GM23338 (cell line): ENCODE results near the gene ZNF202. TPM values are rescaled to one million over a fixed set of nuclear protein-coding genes. Genes with fewer than 3 reads are reported as not detected.

Source experiments
- CREB1 ChIP-seq: fragments of 250-450 bp; sonication (Bioruptor Pico); IDR thresholded peaks from 2 replicates; pipeline ENCODE4 v1.5.0; 2020; ENCODE audit warnings: low read depth, mild to moderate bottlenecking, moderate library complexity
- EZH2 ChIP-seq: fragments of 200-600 bp; sonication (generic); IDR thresholded peaks from one replicate; pipeline ENCODE4 v1.8.0; 2017; ENCODE audit warnings: antibody characterized with exemption, mild to moderate bottlenecking, low read depth; ENCODE audit not compliant: unreplicated experiment
- EZH2phosphoT487 ChIP-seq: fragments of 200-600 bp; sonication (generic); IDR thresholded peaks from one replicate; pipeline ENCODE4 v1.8.1; 2018; ENCODE audit warnings: antibody characterized with exemption; ENCODE audit not compliant: unreplicated experiment
- JUNB ChIP-seq: IDR thresholded peaks from one replicate; pipeline ENCODE4 v1.6.1; 2016; ENCODE audit warnings: antibody characterized with exemption; ENCODE audit not compliant: unreplicated experiment
- NANOG ChIP-seq: IDR thresholded peaks from 2 replicates; pipeline ENCODE4 v1.6.1; 2016; ENCODE audit warnings: antibody characterized with exemption, borderline replicate concordance
- STAT1 ChIP-seq: IDR thresholded peaks from one replicate; pipeline ENCODE4 v1.6.1; 2016; ENCODE audit warnings: antibody characterized with exemption; ENCODE audit not compliant: unreplicated experiment
- ZNF114 ChIP-seq: fragments of 250-450 bp; sonication (Bioruptor Pico); IDR thresholded peaks from 2 replicates; pipeline ENCODE4 v1.5.0; 2020; ENCODE audit warnings: mild to moderate bottlenecking, moderate library complexity
- ZNF331 ChIP-seq: fragments of 250-450 bp; sonication (Bioruptor Pico); IDR thresholded peaks from 2 replicates; pipeline ENCODE4 v1.5.0; 2020; ENCODE audit warnings: low read depth, mild to moderate bottlenecking, moderate library complexity
- polyA plus RNA-seq: library from polyadenylated mRNA; unstranded; fragments of >200 nt; fragmentation: Nextera tagmentation; extraction: Ambion mirVana; gene quantifications from 2 replicates; pipeline ENCODE4 v1.2.1, GENCODE V29; 2016
- total RNA-seq: library from RNA; depleted of rRNA; stranded (reverse); fragments of >200 nt; shearing (Covaris generic); gene quantifications from 2 replicates; pipeline ENCODE4 v1.2.3, GENCODE V29; 2014
- TF ChIP-seq, protein P1 (sequence below): fragments of 250-450 bp; sonication (Bioruptor Pico); IDR thresholded peaks from 2 replicates; pipeline ENCODE4 v1.5.0; 2020; ENCODE audit warnings: mild to moderate bottlenecking, moderate library complexity
- TF ChIP-seq, protein P2 (sequence below): IDR thresholded peaks from 2 replicates; pipeline ENCODE4 v1.6.1; 2016; ENCODE audit warnings: antibody characterized with exemption
- TF ChIP-seq, protein P3 (sequence below), 2 experiments: fragments of 200-600 bp in 1 of 2; sonication (generic) in 1 of 2; conservative IDR thresholded peaks; 2 replicates each; pipeline versions ENCODE4 v1.5.1 to v1.6.1; 2016 to 2017; ENCODE audit warnings: antibody characterized with exemption in 2 of 2, low read depth in 2 of 2, mild to moderate bottlenecking in 2 of 2, moderate library complexity in 1 of 2

The ZNF202 gene
- total and polyA plus RNA-seq, 2 experiments from 2014 or later: 18.2 to 36.7 TPM

DNA sequence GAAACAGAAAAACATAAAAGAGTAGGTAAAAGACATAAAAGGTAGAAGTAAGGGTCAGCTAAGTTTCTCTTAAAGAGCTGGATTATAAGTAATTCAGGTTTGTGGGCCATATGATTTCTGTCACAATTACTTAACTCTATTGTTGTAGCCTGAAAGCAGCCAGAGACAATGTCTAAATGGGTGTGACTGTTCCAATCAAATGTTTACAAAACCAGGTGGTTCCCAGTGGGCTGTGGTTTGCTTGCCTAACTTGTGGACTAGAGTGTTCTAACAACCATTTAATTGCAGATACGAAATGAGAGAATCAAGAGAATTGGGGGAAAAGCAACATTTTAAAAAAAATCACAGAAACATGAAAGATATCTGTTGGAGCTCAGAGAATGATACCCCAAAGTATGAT is 42.1 kb upstream of the ZNF202 start (continued):
- TF ChIP-seq, protein P1, sequence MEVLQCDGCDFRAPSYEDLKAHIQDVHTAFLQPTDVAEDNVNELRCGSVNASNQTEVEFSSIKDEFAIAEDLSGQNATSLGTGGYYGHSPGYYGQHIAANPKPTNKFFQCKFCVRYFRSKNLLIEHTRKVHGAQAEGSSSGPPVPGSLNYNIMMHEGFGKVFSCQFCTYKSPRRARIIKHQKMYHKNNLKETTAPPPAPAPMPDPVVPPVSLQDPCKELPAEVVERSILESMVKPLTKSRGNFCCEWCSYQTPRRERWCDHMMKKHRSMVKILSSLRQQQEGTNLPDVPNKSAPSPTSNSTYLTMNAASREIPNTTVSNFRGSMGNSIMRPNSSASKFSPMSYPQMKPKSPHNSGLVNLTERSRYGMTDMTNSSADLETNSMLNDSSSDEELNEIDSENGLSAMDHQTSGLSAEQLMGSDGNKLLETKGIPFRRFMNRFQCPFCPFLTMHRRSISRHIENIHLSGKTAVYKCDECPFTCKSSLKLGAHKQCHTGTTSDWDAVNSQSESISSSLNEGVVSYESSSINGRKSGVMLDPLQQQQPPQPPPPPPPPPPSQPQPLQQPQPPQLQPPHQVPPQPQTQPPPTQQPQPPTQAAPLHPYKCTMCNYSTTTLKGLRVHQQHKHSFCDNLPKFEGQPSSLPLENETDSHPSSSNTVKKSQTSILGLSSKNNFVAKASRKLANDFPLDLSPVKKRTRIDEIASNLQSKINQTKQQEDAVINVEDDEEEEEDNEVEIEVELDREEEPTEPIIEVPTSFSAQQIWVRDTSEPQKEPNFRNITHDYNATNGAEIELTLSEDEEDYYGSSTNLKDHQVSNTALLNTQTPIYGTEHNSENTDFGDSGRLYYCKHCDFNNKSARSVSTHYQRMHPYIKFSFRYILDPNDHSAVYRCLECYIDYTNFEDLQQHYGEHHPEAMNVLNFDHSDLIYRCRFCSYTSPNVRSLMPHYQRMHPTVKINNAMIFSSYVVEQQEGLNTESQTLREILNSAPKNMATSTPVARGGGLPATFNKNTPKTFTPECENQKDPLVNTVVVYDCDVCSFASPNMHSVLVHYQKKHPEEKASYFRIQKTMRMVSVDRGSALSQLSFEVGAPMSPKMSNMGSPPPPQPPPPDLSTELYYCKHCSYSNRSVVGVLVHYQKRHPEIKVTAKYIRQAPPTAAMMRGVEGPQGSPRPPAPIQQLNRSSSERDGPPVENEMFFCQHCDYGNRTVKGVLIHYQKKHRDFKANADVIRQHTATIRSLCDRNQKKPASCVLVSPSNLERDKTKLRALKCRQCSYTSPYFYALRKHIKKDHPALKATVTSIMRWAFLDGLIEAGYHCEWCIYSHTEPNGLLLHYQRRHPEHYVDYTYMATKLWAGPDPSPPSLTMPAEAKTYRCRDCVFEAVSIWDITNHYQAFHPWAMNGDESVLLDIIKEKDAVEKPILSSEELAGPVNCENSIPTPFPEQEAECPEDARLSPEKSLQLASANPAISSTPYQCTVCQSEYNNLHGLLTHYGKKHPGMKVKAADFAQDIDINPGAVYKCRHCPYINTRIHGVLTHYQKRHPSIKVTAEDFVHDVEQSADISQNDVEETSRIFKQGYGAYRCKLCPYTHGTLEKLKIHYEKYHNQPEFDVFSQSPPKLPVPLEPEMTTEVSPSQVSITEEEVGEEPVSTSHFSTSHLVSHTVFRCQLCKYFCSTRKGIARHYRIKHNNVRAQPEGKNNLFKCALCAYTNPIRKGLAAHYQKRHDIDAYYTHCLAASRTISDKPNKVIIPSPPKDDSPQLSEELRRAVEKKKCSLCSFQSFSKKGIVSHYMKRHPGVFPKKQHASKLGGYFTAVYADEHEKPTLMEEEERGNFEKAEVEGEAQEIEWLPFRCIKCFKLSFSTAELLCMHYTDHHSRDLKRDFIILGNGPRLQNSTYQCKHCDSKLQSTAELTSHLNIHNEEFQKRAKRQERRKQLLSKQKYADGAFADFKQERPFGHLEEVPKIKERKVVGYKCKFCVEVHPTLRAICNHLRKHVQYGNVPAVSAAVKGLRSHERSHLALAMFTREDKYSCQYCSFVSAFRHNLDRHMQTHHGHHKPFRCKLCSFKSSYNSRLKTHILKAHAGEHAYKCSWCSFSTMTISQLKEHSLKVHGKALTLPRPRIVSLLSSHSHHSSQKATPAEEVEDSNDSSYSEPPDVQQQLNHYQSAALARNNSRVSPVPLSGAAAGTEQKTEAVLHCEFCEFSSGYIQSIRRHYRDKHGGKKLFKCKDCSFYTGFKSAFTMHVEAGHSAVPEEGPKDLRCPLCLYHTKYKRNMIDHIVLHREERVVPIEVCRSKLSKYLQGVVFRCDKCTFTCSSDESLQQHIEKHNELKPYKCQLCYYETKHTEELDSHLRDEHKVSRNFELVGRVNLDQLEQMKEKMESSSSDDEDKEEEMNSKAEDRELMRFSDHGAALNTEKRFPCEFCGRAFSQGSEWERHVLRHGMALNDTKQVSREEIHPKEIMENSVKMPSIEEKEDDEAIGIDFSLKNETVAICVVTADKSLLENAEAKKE (CRISPR knock-in tag): no peak
- TF ChIP-seq, protein P2, sequence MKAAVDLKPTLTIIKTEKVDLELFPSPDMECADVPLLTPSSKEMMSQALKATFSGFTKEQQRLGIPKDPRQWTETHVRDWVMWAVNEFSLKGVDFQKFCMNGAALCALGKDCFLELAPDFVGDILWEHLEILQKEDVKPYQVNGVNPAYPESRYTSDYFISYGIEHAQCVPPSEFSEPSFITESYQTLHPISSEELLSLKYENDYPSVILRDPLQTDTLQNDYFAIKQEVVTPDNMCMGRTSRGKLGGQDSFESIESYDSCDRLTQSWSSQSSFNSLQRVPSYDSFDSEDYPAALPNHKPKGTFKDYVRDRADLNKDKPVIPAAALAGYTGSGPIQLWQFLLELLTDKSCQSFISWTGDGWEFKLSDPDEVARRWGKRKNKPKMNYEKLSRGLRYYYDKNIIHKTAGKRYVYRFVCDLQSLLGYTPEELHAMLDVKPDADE: no peak
- TF ChIP-seq CREB1 (no peak), EZH2phosphoT487 (no peak), NANOG (no peak), JUNB (no peak), ZNF331 (no peak), ZNF114 (CRISPR knock-in tag) (no peak), EZH2 (no peak), STAT1 (no peak)
- TF ChIP-seq, protein P3, sequence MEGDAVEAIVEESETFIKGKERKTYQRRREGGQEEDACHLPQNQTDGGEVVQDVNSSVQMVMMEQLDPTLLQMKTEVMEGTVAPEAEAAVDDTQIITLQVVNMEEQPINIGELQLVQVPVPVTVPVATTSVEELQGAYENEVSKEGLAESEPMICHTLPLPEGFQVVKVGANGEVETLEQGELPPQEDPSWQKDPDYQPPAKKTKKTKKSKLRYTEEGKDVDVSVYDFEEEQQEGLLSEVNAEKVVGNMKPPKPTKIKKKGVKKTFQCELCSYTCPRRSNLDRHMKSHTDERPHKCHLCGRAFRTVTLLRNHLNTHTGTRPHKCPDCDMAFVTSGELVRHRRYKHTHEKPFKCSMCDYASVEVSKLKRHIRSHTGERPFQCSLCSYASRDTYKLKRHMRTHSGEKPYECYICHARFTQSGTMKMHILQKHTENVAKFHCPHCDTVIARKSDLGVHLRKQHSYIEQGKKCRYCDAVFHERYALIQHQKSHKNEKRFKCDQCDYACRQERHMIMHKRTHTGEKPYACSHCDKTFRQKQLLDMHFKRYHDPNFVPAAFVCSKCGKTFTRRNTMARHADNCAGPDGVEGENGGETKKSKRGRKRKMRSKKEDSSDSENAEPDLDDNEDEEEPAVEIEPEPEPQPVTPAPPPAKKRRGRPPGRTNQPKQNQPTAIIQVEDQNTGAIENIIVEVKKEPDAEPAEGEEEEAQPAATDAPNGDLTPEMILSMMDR (conservative IDR thresholded peaks at IDR 0.05; ENCODE audit: low read depth in 2 of 2): no peak
